PC-3 (cell line): ENCODE measurements around the gene EEIG2. TPM values are rescaled to one million over a fixed set of nuclear protein-coding genes. Genes with fewer than 3 reads are reported as not detected.

ENCODE experiments used
- ATAC-seq: fragments of 200-7000 bp; cut with Tn5 transposase; 2 replicates; pipeline ENCODE4 v1.9.1; 2020; ENCODE audit warnings: mild to moderate bottlenecking, moderate library complexity
- BruUV-seq: library from RNA; stranded (reverse); fragments of 400-500 nt; replicated peaks from 2 replicates; lab custom pipeline; 2021; lab: Mats Ljungman, UMichigan
- CTCF ChIA-PET: fragments of 300-600 bp; sonication (Branson Sonifier 250); formaldehyde crosslinking; loops from one replicate; lab custom pipeline; 2022; ENCODE audit warnings: antibody characterized with exemption; lab: Charles Lee
- POLR2A ChIA-PET: fragments of 300-600 bp; sonication (Branson Sonifier 250); formaldehyde crosslinking; loops from one replicate; lab custom pipeline; 2022; ENCODE audit warnings: antibody characterized with exemption; ENCODE audit not compliant: unreplicated experiment; lab: Charles Lee
- DNase-seq: peaks from one replicate; pipeline ENCODE4 v3.0.0-alpha.2; 2015
- H2AFZ ChIP-seq: fragments of 300-600 bp; sonication (generic); 2 replicates; pipeline ENCODE4 v1.6.0; 2016; ENCODE audit warnings: antibody characterized with exemption, low read length
- H3F3A ChIP-seq: fragments of 300-600 bp; sonication (generic); one replicate; pipeline ENCODE4 v1.6.0; 2017; ENCODE audit warnings: antibody characterized with exemption, low read length, control low read depth, mild to moderate bottlenecking; ENCODE audit not compliant: unreplicated experiment
- H3K27ac ChIP-seq: fragments of 300-600 bp; sonication (generic); 2 replicates; pipeline ENCODE4 v1.5.1; 2016; ENCODE audit warnings: mild to moderate bottlenecking, low read length
- H3K27me3 ChIP-seq: fragments of 300-600 bp; sonication (generic); 2 replicates; pipeline ENCODE4 v1.6.1; 2016; ENCODE audit warnings: low read length, mixed read lengths
- H3K36me3 ChIP-seq: fragments of 300-600 bp; sonication (generic); 2 replicates; pipeline ENCODE4 v1.6.1; 2016; ENCODE audit warnings: low read depth, mixed run types, low read length, mixed read lengths
- H3K4me1 ChIP-seq: fragments of 300-600 bp; sonication (generic); 2 replicates; pipeline ENCODE4 v1.5.1; 2016; ENCODE audit warnings: low read length; ENCODE audit not compliant: insufficient read depth
- H3K4me2 ChIP-seq: fragments of 300-600 bp; sonication (generic); 2 replicates; pipeline ENCODE4 v1.6.0; 2016; ENCODE audit warnings: low read length
- H3K4me3 ChIP-seq: fragments of 300-600 bp; sonication (generic); 2 replicates; pipeline ENCODE4 v1.5.1; 2016; ENCODE audit warnings: mild to moderate bottlenecking, low read length, mixed read lengths
- H3K79me2 ChIP-seq: fragments of 300-600 bp; sonication (generic); 2 replicates; pipeline ENCODE4 v1.6.1; 2017; ENCODE audit warnings: low read length, mixed read lengths
- H3K9ac ChIP-seq: fragments of 300-600 bp; sonication (generic); 2 replicates; pipeline ENCODE4 v1.6.0; 2016; ENCODE audit warnings: mild to moderate bottlenecking, low read length
- H3K9me2 ChIP-seq: fragments of 300-600 bp; sonication (generic); replicated peaks from 2 replicates; pipeline ENCODE4 v1.6.1; 2016; ENCODE audit warnings: mixed run types, low read length, mixed read lengths
- H3K9me3 ChIP-seq: fragments of 300-600 bp; sonication (generic); 2 replicates; pipeline ENCODE4 v1.6.1; 2016; ENCODE audit warnings: low read length, mixed read lengths
- H4K20me1 ChIP-seq: fragments of 300-600 bp; sonication (generic); 2 replicates; pipeline ENCODE4 v1.6.1; 2016; ENCODE audit warnings: low read length, mixed read lengths
- CTCF ChIP-seq: fragments of 300-600 bp; sonication (generic); conservative IDR thresholded peaks from 2 replicates; pipeline ENCODE4 v1.5.1; 2017; ENCODE audit warnings: antibody characterized with exemption, low read depth, mild to moderate bottlenecking, low read length
- EZH2 ChIP-seq: fragments of 300-600 bp; sonication (generic); IDR thresholded peaks from one replicate; pipeline ENCODE4 v1.6.1; 2017; ENCODE audit warnings: antibody characterized with exemption, mild to moderate bottlenecking, low read length; ENCODE audit not compliant: unreplicated experiment
- EZH2phosphoT487 ChIP-seq: fragments of 300-600 bp; sonication (generic); IDR thresholded peaks from 2 replicates; pipeline ENCODE4 v1.6.1; 2018; ENCODE audit warnings: mild to moderate bottlenecking, antibody characterized with exemption, low read length, borderline replicate concordance
- intact Hi-C: fragments of 100-400 bp; cut with micrococcal nuclease; formaldehyde crosslinking; loops from 2 replicates; pipeline ENCODE4 v1.9.0; 2023
- total RNA-seq: library from RNA; depleted of rRNA; stranded (reverse); fragments of >200 nt; gene quantifications from 2 replicates; pipeline ENCODE4 v1.2.3, GENCODE V29; 2014

EEIG2 gene
- total RNA-seq, 1 experiment from 2014 or later = 6.2 TPM

GRCh38 chr1:108527135-108527534 lies 32.8 kb upstream of the EEIG2 start:
- CTCF ChIA-PET = no interaction called here
- no peaks in the 10 kb centered on the region for H3K36me3 ChIP-seq
- intact Hi-C loops = loop anchor here (5.0 kb wide), 1 partner anchor 35 kb away; the partner anchor contains the start of gene EEIG2

GRCh38 chr1:108527837-108528236 lies 32.1 kb upstream of the EEIG2 start:
- Histone ChIP-seq H3K36me3 (no peaks in the 10 kb centered on the region), H3K9me3 (no peaks in the 10 kb centered on the region), H4K20me1 (no peaks in the 10 kb centered on the region), H3K4me3 (no peak overlapping the region), H3K9me2 (no peaks in the 10 kb centered on the region), H3F3A (no peaks in the 10 kb centered on the region), H3K4me2 (no peak overlapping the region), H2AFZ (no peak overlapping the region), H3K27me3 (no peaks in the 10 kb centered on the region), H3K79me2 (no peaks in the 10 kb centered on the region), H3K4me1 (no peaks in the 10 kb centered on the region), H3K9ac (no peak overlapping the region), H3K27ac (no peak overlapping the region)
- ATAC-seq = no peak
- POLR2A ChIA-PET = no interaction called here
- intact Hi-C loops = loop anchor here (5.0 kb wide), 1 partner anchor 34 kb away; the partner anchor contains the start of gene EEIG2
- BruUV-seq = no TSS peak
- CTCF ChIA-PET = no interaction called here
- TF ChIP-seq EZH2 = no peak
- no peak for TF ChIP-seq EZH2phosphoT487
- TF ChIP-seq CTCF = no peak
- DNase-seq = no peak

More at GRCh38 chr1:108527135-108527534, 32.8 kb upstream of the EEIG2 start:
- Histone ChIP-seq H3K27me3 (no peaks in the 10 kb centered on the region), H3K4me3 (no peak overlapping the region), H3K9ac (no peak overlapping the region), H2AFZ (no peak overlapping the region), H3K79me2 (no peaks in the 10 kb centered on the region), H4K20me1 (no peaks in the 10 kb centered on the region), H3K27ac (no peak overlapping the region), H3K4me2 (no peak overlapping the region), H3K4me1 (no peaks in the 10 kb centered on the region), H3F3A (no peaks in the 10 kb centered on the region), H3K9me2 (no peaks in the 10 kb centered on the region), H3K9me3 (no peaks in the 10 kb centered on the region)
- no TSS peak for BruUV-seq
- ATAC-seq (no peak), DNase-seq (no peak)
- TF ChIP-seq EZH2phosphoT487 (no peak), CTCF (no peak), EZH2 (no peak)
- POLR2A ChIA-PET = no interaction called here

- DNase-seq (no peak), ATAC-seq (no peak)
- Histone ChIP-seq H3K9me2 (no peaks in the 10 kb centered on the region), H3K4me3 (no peak overlapping the region), H3K9ac (no peak overlapping the region), H3K4me2 (no peak overlapping the region), H3K27ac (no peak overlapping the region), H4K20me1 (no peaks in the 10 kb centered on the region), H3K9me3 (no peaks in the 10 kb centered on the region), H3K79me2 (no peaks in the 10 kb centered on the region), H3F3A (no peaks in the 10 kb centered on the region), H2AFZ (no peak overlapping the region), H3K36me3 (no peaks in the 10 kb centered on the region), H3K27me3 (no peaks in the 10 kb centered on the region), H3K4me1 (0 out of 2 replicates have a peak, but pooled peaks cover 11% of the 10 kb centered on the region)
- ChIA-PET POLR2A (no interaction called here), CTCF (no interaction called here)
- BruUV-seq = no TSS peak
- TF ChIP-seq EZH2 = no peak
- no peak for TF ChIP-seq EZH2phosphoT487
- TF ChIP-seq CTCF = no peak
- intact Hi-C loops = no loop called here
Observed at GRCh38 chr1:108531444-108531843, 28.5 kb upstream of the EEIG2 start.
